GM19395 (cell line): Measurements from ENCODE around the gene HAUS1.
"Not testable (repeated sequence)": the region's sequence is repeated elsewhere in the genome, so short reads cannot be mapped to it uniquely, and the experiment has no call there.

Experiments
- ATAC-seq: cut with Tn5 transposase; IDR thresholded peaks from one replicate; pipeline ENCODE4 v1.9.1; 2021; ENCODE audit warnings: mild to moderate bottlenecking, moderate library complexity; ENCODE audit not compliant: unreplicated experiment

HAUS1 gene

GRCh38 chr18:46088501-46088900 lies 15.7 kb upstream of the HAUS1 start:
- ATAC-seq: not testable (repeated sequence)

- no peak for ATAC-seq
Measured at GRCh38 chr18:46095532-46095931, 8.7 kb upstream of the HAUS1 start.

- ATAC-seq: no peak
Measured at GRCh38 chr18:46096651-46097300, 7.4 kb upstream of the HAUS1 start.

GRCh38 chr18:46097431-46097800 lies 6.8 kb upstream of the HAUS1 start:
- ATAC-seq: peak; percentile 24

GRCh38 chr18:46097801-46098615 lies 6.2 kb upstream of the HAUS1 start, which contains the start of gene ATP5F1A:
ATP5F1A (minus strand) TSS chr18:46098296; CDS start chr18:46098231, 65 bp downstream.
- ATAC-seq: peak; percentile 85

GRCh38 chr18:46098616-46098933 lies 5.6 kb upstream of the HAUS1 start:
- ATAC-seq: no peak

GRCh38 chr18:46099463-46099862 lies 4.7 kb upstream of the HAUS1 start:
- ATAC-seq: no peak

- no peak for ATAC-seq
Measured at GRCh38 chr18:46109386-46109785, 5.2 kb downstream of the HAUS1 start.

- ATAC-seq: no peak
Measured at GRCh38 chr18:46110406-46110805, 6.2 kb downstream of the HAUS1 start.

- ATAC-seq: no peak
Measured at GRCh38 chr18:46113751-46114150, 9.6 kb downstream of the HAUS1 start.

- ATAC-seq: not testable (repeated sequence)
Measured at GRCh38 chr18:46126625-46127024, 22.4 kb downstream of the HAUS1 start.

- ATAC-seq: no peak
Measured at GRCh38 chr18:46130061-46130460, 25.9 kb downstream of the HAUS1 start.

GRCh38 chr18:46130549-46130948 lies 26.4 kb downstream of the HAUS1 start:
- ATAC-seq: not testable (repeated sequence)

- no peak for ATAC-seq
Measured at GRCh38 chr18:46133534-46133933, 29.3 kb downstream of the HAUS1 start.

GRCh38 chr18:46134920-46135675 lies 30.9 kb downstream of the HAUS1 start:
- no peak for ATAC-seq

- ATAC-seq: no peak
Measured at GRCh38 chr18:46140173-46140572, 36.0 kb downstream of the HAUS1 start.

GRCh38 chr18:46141199-46141598 lies 37.0 kb downstream of the HAUS1 start:
- ATAC-seq: no peak

GRCh38 chr18:46148810-46149209 lies 44.6 kb downstream of the HAUS1 start:
- ATAC-seq: peak; percentile 52

- no peak for ATAC-seq
Measured at GRCh38 chr18:46152436-46152807, 48.2 kb downstream of the HAUS1 start.

GRCh38 chr18:46152808-46153617 lies 48.8 kb downstream of the HAUS1 start:
- ATAC-seq: no peak

GRCh38 chr18:46155641-46156051 lies 51.5 kb downstream of the HAUS1 start:
- no peak for ATAC-seq
